Myocyte (in vitro differentiated cells): Measurements from ENCODE around the gene DHRS13. TPM values are rescaled to one million over a fixed set of nuclear protein-coding genes. Genes with fewer than 3 reads are reported as not detected.

Source experiments
- DNase-seq: peaks from one replicate; pipeline ENCODE4 v3.0.0-alpha.2; 2012; ENCODE audit warnings: low read depth
- polyA plus RNA-seq: library from polyadenylated mRNA; unstranded; fragments of >200 nt; gene quantifications from one replicate; pipeline ENCODE4 v1.2.1, GENCODE V29; 2012; ENCODE audit warnings: missing spikeins
- total RNA-seq: library from RNA; depleted of rRNA; stranded (reverse); fragments of >200 nt; gene quantifications from 2 replicates; pipeline ENCODE4 v1.2.3, GENCODE V29; 2014

DHRS13 gene, protein sequence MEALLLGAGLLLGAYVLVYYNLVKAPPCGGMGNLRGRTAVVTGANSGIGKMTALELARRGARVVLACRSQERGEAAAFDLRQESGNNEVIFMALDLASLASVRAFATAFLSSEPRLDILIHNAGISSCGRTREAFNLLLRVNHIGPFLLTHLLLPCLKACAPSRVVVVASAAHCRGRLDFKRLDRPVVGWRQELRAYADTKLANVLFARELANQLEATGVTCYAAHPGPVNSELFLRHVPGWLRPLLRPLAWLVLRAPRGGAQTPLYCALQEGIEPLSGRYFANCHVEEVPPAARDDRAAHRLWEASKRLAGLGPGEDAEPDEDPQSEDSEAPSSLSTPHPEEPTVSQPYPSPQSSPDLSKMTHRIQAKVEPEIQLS
- 3.3 and 5.3 TPM in 2 replicates for total RNA-seq
- 1.0 TPM for polyA plus RNA-seq

DNA sequence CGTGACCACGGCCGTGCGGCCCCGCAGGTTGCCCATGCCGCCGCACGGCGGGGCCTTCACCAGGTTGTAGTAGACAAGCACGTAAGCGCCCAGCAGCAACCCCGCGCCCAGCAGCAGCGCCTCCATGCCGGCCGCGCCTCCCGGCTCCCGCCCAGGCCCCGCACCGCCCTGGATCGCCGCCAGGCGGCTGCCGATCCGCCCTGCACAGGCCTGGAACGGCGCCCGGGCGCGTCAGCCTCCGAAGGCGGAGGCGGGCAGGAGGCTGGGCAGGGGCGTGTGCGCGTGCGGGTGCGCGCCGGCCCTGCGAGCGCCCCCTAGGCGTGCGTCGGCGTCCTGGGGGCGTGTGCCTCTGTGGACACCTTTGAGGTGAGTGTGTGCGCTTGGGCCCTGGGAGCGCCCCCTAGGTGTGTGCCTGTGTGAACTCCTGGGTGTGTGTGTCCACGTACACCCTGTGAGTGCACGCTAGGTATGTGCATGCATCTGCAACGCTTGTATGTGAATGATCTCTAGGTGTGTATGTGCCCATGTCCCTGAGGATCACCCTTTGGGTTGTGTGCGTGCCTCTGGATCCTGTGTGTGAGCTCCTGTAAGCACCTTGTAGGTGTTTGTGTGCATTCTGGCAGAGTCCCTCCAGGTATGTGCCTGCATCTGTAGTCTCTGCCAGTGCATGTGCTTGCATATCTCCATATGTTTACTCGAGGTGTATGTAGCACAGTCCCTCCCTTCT, at the start of gene DHRS13:
Gene DHRS13, minus strand, starts transcription at position 261 of the 727 bp plus-strand sequence. Its CDS starts 135 bp downstream, at position 126.
- peak; percentile 84 for DNase-seq

DNA sequence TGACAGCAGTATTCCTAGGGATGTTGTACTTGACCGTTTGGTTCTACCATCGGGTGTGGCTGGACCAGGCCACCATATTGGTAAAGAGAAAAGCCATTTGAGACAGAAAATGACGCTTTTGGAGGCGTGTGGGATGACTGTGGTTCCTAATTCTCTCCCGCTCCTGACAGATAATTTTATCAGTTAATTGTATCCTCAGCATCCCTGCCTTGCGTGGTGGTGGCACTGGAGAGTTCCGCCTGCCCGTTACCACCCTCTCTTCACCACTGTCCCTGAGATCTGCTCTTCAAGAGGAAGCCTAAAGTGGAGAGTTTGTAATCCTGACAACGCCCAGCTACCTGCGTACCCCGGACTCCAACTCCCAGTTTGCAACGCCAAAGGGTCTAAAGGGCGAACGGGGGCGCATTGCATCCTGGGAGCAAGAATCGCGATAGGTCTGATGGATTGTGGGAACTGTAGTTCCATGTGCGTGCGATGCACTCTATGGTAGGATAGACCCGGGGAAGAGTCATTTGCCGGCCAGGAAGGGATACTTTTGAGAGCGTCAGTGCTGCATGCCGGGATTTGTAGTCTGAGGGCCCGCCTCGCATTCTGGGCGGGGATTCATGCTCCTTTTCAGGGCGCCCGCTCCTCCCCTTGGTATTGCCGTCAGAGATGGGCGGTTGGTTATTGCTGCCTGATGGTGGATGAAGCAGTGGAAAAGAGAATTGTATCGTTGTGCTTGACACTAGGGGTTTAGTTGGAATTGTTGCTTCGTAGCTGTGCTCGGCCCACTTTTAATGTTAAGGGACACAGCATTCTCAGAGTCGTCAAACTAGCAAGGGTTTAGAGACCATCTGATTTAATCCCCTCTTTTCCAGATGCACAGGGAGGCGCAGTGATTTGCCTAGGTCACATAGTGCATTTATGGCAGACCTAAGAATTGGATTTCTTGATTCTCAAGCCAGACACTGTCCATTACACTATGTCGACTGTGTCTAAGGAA, 49.4 kb upstream of the DHRS13 start:
- peak; percentile 100 for DNase-seq

GRCh38 chr17:28951428-28951990, 48.6 kb upstream of the DHRS13 start, which contains the start of gene PHF12:
TSS of gene PHF12 (minus strand) at chr17:28951518. CDS start at chr17:28950960, 558 bp downstream.
- DNase-seq, result peak; percentile 100

DNA sequence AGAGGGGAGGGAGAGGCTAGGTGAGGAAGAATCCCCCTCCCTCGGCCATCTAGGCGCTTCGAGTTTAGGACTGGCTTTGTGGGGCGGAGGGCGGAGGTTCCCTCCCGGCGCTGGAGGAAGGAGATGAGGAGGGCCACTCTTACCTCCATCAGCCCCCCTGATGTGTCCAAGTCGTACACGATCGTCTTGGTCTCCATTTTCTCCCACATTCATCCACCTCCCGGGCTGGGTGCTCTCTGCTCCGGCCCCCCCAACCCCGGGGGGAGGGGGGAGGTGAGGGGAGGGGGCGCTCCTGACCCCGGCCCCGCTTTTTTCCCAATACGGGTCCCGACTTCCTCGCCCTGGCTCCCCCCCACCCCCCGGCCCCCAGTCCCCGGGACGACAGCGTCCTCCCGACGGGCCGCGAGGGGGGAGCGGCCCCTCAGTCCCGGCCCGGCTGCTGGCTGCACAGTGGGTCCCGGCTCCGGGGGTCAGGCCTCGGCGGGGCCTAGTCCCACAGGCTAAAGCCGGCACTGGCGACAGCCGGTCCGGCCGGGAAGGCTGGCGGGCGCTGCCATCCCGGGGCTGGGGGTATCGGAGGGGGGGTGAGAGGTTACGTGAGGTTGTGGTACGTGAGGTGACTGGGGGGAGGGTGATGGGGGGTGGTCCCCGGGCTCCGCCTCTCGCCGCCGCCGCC, 48.0 kb upstream of the DHRS13 start:
- no peak for DNase-seq

DNA sequence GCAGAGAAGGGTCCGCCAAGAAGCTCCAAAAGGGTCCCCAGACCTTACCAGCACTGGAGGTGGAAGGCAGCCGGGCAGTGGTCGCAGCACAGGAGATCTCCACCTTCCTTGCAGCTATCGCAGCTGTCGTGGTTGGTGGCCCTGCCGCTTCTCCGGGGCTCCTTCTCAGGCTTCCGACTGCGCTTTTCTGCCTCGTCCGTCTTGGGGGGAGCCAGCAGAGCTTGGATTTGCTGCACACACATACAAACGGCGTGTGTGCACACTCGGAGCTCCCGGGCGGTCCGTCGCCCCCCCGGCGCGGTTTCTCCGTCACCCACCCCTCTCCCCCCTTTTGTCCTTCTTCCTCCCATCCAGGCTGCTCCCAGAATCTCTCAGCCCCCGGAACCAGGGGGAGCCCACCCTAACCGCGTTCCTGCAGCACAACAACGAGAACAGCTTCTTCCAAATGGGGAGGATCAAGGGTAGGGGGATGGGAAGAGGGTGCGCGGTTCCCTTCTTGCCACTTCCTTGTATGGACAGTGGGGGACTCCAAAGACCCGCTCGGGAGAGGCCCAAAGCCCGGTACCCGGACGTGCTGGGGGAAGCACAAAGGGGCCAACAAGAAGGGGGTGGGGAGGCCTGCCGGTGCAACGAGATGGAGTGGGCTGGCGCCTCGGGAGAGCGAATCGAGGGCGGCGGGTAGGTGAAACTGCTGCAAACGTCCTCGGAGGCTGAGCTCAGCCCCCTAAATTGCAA, 47.3 kb upstream of the DHRS13 start:
- peak; percentile 56 for DNase-seq

GRCh38 chr17:28949185-28950016, 46.5 kb upstream of the DHRS13 start:
- DNase-seq, result peak; percentile 61

DNA sequence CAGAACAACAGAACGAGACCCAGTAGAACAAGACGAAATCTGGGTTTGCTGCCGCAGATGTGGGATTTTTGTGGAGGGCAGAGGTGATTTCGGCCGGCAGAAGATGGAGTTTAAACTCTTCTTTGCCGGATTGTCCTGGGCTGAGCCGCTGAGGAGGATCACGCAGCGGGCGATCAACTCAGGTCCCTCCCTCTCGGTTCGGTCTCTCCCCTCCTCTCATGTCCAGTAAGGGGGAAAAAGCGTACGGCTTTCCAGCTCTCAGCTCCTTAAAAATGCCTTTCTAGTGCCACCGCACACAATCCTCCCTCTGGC, 46.0 kb upstream of the DHRS13 start:
- no peak for DNase-seq

DNA sequence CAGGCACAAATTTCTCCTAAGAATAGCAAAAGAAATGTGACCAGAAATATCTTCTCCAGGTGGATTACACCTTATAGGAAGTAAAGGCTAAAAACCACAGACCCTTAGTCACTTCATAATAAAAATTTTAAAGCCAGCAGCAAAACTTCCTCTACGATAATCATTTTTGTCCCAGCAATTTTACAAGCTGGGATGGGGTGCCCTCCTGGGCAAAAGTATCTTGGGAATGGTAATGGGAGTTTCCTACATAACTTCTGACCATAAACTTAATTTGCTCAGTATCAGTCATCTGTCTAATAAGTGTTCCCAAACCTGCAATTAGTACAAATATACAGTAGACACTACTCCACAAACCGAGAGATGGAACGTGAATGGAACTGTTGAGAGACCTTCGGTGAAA, 45.5 kb upstream of the DHRS13 start:
- DNase-seq, result no peak

DNA sequence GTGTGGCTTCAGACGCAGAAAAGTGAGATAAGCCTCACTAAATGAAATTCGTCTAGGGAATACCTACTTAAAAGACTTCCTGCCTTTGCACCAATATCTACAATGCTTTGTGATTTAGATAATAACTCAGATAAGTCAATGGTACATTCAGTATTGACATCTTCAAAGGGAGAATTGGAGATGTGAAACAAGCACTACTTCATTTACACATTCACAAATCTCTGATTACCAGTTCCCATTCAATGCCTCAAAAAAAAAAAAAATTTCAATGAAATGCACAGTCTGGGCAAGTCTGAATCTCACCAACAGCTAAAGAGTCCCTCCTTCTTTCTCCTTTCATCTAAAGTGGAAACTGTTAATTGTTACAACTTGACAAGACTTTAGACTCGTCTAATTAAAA, 44.8 kb upstream of the DHRS13 start:
- DNase-seq, result no peak

DNA sequence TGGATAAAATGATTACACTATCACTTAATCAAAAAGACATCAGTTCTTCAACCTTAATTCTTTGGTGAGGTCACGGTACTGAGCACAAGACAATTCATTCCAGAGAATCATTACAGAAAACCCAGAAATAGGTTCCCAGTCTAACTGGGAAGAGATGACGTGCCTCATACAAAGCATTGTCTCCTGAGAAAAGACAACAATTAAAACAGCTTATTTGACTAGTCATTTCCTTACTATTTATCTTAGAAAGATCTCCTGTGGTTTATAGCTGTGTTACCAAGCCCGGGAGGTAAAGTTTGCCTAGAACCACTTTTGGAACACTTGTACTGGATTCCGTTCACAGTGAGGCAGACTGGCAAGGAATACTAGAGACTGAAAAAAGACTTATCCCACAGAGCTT, 43.4 kb upstream of the DHRS13 start:
- no peak for DNase-seq

DNA sequence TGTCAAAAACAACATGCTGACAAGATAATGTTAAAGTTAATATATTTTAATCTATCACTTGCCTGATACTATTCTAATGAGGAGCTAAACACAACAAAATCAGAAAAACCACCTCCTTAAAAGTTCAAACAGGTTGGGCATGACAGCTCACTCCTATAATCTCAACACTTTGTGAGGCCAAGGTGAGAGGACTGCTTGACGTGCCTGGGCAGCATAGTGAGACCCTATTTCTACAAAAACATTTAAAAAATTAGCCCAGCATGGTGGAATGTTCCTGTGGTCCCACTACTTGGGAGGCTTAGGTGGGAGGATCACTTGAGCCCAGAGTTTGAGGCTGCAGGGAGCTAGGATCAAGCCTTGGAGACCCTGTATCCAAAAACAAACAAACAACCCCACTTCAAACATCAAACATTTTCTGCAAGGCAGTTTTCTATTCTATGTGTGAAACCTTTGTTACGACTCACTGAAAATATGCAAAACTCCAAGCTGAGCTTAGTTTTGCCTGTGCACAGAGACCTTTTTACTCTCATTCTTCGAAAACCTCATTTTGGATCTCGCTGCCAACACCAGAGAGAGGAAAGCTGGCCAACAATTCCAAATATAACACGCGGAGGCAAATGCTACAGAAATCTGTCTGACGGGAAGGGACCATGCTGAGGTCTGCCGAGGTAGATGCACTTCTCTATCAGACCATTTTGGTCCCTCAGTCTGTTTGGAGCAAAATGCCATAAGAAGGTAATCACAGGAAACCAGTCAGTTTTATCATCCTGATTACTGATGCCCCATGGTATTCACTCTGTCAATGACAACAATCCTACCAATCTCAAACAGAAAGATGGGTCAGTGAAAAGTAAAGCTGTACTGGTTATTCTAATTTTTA, 42.2 kb upstream of the DHRS13 start:
- no peak for DNase-seq

DNA sequence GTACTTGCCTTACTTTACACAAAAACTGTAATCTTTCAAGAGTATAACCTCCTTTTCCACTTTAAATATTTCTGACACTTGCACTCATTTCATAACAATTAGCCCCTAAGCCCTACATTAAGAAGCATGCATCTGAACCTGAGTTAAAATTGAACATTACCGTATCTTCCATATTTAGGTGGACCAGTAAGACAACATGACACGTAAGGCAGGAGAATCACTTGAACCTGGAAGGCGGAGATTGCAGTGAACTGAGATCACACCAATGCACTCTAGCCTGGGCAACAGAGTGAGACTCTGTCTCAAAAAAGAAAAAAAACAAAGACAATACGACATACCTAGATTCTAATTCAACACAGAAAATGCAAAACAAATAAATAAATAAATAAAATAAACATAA, 41.5 kb upstream of the DHRS13 start:
- no peak for DNase-seq

DNA sequence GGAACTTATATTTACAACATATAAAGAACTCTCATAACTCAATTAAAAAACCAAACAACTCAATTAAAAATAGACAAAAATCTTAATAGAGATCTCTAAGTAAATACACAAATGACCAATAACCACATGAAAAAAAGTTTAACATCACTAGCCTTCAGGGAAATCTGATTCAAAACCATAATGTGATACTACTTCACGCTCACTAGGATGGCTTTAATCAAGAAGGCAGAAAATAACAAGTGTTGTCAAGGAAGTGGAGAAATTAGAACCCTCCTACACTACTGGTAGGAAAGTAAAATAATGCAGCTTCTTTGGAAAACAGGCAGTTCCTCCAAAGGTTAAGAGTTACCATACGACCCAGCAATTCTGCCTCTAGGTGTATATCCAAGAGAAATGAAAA, 40.0 kb upstream of the DHRS13 start:
- no peak for DNase-seq

GRCh38 chr17:28941251-28941650, 38.4 kb upstream of the DHRS13 start:
- DNase-seq, result no peak

DNA sequence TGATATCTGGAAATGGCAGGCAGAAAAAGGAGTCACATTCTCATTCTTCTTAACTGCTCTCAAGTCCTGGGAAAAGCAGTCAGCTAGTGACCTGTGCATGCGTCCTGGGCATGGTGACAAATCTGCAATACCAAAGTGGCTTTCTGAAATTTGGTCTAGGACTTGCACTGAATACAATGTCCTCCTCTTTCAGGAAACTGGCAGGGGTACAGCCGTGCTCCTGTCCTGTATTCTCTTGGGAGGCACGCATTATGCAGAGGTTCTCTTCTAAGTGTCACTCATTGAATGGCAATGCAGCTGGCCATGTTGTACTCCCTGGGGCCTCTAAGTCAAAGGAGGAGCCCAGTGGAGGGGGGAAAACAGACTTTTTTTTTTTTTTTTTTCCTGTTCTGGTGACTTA, 37.8 kb upstream of the DHRS13 start:
- DNase-seq, result no peak

GRCh38 chr17:28940142-28940541, 37.3 kb upstream of the DHRS13 start:
- no peak for DNase-seq

GRCh38 chr17:28938552-28938951, 35.7 kb upstream of the DHRS13 start:
- no peak for DNase-seq
